Breast epithelium (tissue), 4 donors: ENCODE data around the gene PALLD. TPM values are rescaled to one million over a fixed set of nuclear protein-coding genes. Genes with fewer than 3 reads are reported as not detected.

Source experiments
- DNase-seq, 2 donors: peaks; one replicate each; pipeline ENCODE4 v3.0.0-alpha.2; 2019; ENCODE audit warnings: low spot score in 2 of 2
- H3K27ac ChIP-seq, 2 donors: fragments of 200-600 bp; sonication (generic) in 1 of 2; one replicate each; pipeline ENCODE4 v1.5.1; 2016 to 2019; ENCODE audit warnings: mild to moderate bottlenecking in 1 of 2
- H3K27me3 ChIP-seq, 2 donors: fragments of 200-600 bp; sonication (generic) in 1 of 2; one replicate each; pipeline versions ENCODE4 v1.5.1 to v1.6.0; 2017 to 2019; ENCODE audit warnings: control low read depth in 1 of 2, mild to moderate bottlenecking in 1 of 2
- H3K36me3 ChIP-seq: fragments of 200-600 bp; one replicate; pipeline ENCODE4 v1.5.1; 2019
- H3K4me1 ChIP-seq, 2 donors: fragments of 200-600 bp; sonication (generic); one replicate each; pipeline ENCODE4 v1.5.1; 2016 to 2019; ENCODE audit warnings: control low read depth in 1 of 2
- H3K4me3 ChIP-seq, 3 donors: fragments of 200-600 bp; sonication (generic); 1 replicate in 2 of 3; 2 replicates in 1 of 3; pipeline ENCODE4 v1.5.1; 2016 to 2019; ENCODE audit warnings: mild to moderate bottlenecking in 3 of 3, moderate library complexity in 2 of 3
- H3K9me3 ChIP-seq, 2 donors: fragments of 200-600 bp; sonication (generic) in 1 of 2; one replicate each; pipeline ENCODE4 v1.5.1; 2016 to 2019; ENCODE audit warnings: control low read depth in 1 of 2
- CTCF ChIP-seq, 3 donors: fragments of 450-650 bp; IDR thresholded peaks; one replicate each; pipeline ENCODE4 v1.5.1; 2016 to 2017; ENCODE audit warnings: antibody characterized with exemption in 3 of 3, mild to moderate bottlenecking in 3 of 3, moderate library complexity in 3 of 3
- POLR2A ChIP-seq: fragments of 450-650 bp; IDR thresholded peaks from one replicate; pipeline ENCODE4 v1.6.1; 2016; ENCODE audit warnings: antibody characterized with exemption, mild to moderate bottlenecking, moderate library complexity
- POLR2AphosphoS5 ChIP-seq, 3 donors: sonication (generic); formaldehyde crosslinking; IDR thresholded peaks; one replicate each; pipeline ENCODE4 v1.6.1; 2017; ENCODE audit warnings: antibody characterized with exemption in 3 of 3
- intact Hi-C: fragments of 100-400 bp; cut with DNase I; formaldehyde crosslinking; loops from one replicate; pipeline ENCODE4 v1.15.1; 2023; ENCODE audit warnings: low total_unique reads
- total RNA-seq, 3 donors: library from RNA; depleted of rRNA; stranded (reverse); fragments of >200 nt; gene quantifications; one replicate each; pipeline ENCODE4 v1.1.0, GENCODE V29; 2016

Gene PALLD
- total RNA-seq, 3 donors from 2014 or later, result 96.0 to 186 (median 174) TPM

GRCh38 chr4:168643796-168644159 is 146.9 kb downstream of the PALLD start:
- intact Hi-C loops, result loop anchor here (1.0 kb wide), 1 partner anchor 24 kb away; no protein-coding TSS in a partner anchor
- Histone ChIP-seq H3K27me3 (no peaks in the 10 kb centered on the region), H3K27ac (peak overlapping the region in 1 of 2 donors; percentile 52), H3K36me3 (no peaks in the 10 kb centered on the region), H3K4me1 (no peaks in the 10 kb centered on the region), H3K4me3 (no peak overlapping the region), H3K9me3 (no peaks in the 10 kb centered on the region)
- TF ChIP-seq POLR2A (no peak), POLR2AphosphoS5 (IDR thresholded peaks at IDR 0.05) (no peak), CTCF (IDR thresholded peaks at IDR 0.05) (no peak)
- no peak for DNase-seq

GRCh38 chr4:168646001-168646768 is 149.3 kb downstream of the PALLD start:
- H3K4me3 ChIP-seq, result no peak overlapping the region
- H3K4me1 ChIP-seq, result no peaks in the 10 kb centered on the region
- H3K9me3 ChIP-seq, result no peaks in the 10 kb centered on the region
- no peaks in the 10 kb centered on the region for H3K36me3 ChIP-seq
- intact Hi-C loops, result no loop called here
- no peak overlapping the region for H3K27ac ChIP-seq
- no peak for TF ChIP-seq POLR2A
- no peak for TF ChIP-seq POLR2AphosphoS5 (IDR thresholded peaks at IDR 0.05)
- TF ChIP-seq CTCF (IDR thresholded peaks at IDR 0.05), result no peak
- H3K27me3 ChIP-seq, result no peaks in the 10 kb centered on the region
- no peak for DNase-seq

GRCh38 chr4:168647646-168648375 is 151.0 kb downstream of the PALLD start:
- intact Hi-C loops, result no loop called here
- no peak overlapping the region for H3K27ac ChIP-seq
- no peaks in the 10 kb centered on the region for H3K27me3 ChIP-seq
- TF ChIP-seq POLR2AphosphoS5 (IDR thresholded peaks at IDR 0.05) (no peak), POLR2A (no peak), CTCF (IDR thresholded peaks at IDR 0.05) (no peak)
- DNase-seq, result no peak
- no peaks in the 10 kb centered on the region for H3K9me3 ChIP-seq
- H3K4me3 ChIP-seq, result no peak overlapping the region
- no peaks in the 10 kb centered on the region for H3K36me3 ChIP-seq
- H3K4me1 ChIP-seq, result no peaks in the 10 kb centered on the region

- DNase-seq, result no peak
- intact Hi-C loops, result no loop called here
- Histone ChIP-seq H3K27me3 (no peaks in the 10 kb centered on the region), H3K36me3 (no peaks in the 10 kb centered on the region), H3K9me3 (no peaks in the 10 kb centered on the region), H3K27ac (no peak overlapping the region), H3K4me1 (no peaks in the 10 kb centered on the region), H3K4me3 (no peak overlapping the region)
- no peak for TF ChIP-seq CTCF (IDR thresholded peaks at IDR 0.05)
- TF ChIP-seq POLR2AphosphoS5 (IDR thresholded peaks at IDR 0.05), result no peak
Measured at GRCh38 chr4:168648494-168648893, 151.6 kb downstream of the PALLD start.

- TF ChIP-seq POLR2A (no peak), POLR2AphosphoS5 (IDR thresholded peaks at IDR 0.05) (no peak)
- H3K27me3 ChIP-seq, result no peaks in the 10 kb centered on the region
- H3K4me1 ChIP-seq, result no peaks in the 10 kb centered on the region
- no peaks in the 10 kb centered on the region for H3K36me3 ChIP-seq
- DNase-seq, result no peak
- H3K4me3 ChIP-seq, result no peak overlapping the region
- intact Hi-C loops, result no loop called here
- no peak overlapping the region for H3K27ac ChIP-seq
- H3K9me3 ChIP-seq, result no peaks in the 10 kb centered on the region
Measured at GRCh38 chr4:168648929-168649328, 152.1 kb downstream of the PALLD start.
